HG03378 (cell line): Measurements from ENCODE around the gene PTTG1IP.

Experiments used
- ATAC-seq: cut with Tn5 transposase; IDR thresholded peaks from one replicate; pipeline ENCODE4 v1.9.1; 2021; ENCODE audit warnings: mild to moderate bottlenecking, moderate library complexity; ENCODE audit not compliant: unreplicated experiment

Gene PTTG1IP

DNA sequence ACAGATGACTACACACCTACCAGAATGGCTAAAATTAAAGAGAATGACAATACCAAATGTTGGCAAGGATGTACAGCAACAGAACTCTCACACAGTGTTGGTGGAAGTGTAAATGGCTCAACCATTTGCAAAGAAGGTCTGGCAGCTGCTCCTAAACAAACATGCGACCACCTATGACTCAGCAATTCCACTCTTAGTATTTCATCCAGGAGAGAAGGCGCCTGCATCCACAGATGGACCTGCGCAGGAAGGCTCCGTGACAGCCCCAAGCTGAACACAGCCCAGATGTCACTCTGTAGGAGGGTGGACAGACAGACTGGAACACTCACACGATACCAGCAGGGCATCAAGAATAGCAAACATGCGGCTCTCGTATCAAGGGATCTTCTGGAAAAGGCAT lies 6.7 kb downstream of the PTTG1IP start:
- no peak for ATAC-seq

DNA sequence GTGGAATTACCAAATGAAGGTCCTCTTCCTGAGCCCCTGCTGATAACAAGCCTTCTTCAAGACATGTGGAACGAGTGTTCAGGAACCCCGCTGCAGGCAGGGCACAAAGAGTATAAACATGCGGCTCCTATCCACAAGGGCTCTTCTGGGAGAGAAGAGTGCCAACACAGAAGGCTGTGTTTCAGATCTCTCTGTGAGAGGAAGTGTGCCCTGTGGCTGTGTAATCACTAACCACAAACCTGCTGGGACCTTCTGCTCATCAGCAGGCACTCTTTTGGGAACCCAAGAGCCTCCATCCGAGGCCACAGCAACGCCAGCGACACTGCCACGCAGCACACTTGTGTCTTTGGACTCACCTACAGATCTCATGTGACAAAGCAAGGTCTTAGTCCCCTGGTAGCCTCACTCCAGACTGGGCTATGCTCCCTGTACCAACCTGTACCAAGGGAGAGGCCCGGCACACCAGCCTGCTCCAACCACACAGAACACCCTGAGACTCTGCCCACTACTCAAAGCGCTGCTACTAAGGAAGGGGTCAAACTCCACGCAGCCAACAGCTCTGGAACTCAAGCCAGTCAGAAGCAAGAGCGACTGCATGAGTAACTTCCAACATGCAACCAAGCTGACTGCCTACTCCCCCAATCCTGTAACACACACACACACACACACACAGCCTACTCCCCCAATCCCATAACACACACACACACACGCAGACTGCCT lies 7.8 kb downstream of the PTTG1IP start:
- ATAC-seq: no peak

DNA sequence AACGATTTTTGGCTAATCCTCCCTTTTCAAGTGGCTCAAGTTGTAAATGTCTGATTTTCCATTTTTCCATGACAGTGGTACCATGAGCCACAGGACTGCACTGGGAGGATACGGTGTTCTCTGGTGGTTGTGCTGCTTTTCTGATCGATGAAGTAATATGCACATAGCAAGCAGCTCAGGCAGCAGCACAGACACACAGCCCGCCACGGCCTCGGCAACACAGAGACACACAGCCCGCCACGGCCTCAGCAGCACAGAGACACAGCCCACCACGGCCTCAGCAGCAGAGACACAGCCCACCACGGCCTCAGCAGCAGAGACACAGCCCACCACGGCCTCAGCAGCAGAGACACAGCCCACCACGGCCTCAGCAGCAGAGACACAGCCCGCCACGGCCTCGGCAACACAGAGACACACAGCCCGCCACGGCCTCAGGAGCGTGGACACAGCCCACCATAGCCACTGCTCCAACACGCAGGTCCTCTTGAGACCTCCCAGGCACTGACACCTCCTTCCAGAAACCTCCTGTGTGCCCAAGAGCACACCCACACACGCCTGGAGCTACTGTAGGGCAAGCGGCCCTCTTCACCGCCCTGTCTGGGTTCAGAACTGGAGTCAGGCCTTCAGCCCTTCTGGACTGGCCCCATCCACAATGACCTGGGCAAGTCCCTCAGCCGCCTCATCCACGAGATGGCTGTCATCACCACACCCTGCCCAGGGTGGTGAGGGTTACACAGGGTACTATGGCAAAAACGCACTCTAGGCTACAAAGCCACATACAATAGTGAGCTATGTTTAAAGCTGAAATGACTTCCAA lies 10.4 kb downstream of the PTTG1IP start:
- no peak for ATAC-seq

DNA sequence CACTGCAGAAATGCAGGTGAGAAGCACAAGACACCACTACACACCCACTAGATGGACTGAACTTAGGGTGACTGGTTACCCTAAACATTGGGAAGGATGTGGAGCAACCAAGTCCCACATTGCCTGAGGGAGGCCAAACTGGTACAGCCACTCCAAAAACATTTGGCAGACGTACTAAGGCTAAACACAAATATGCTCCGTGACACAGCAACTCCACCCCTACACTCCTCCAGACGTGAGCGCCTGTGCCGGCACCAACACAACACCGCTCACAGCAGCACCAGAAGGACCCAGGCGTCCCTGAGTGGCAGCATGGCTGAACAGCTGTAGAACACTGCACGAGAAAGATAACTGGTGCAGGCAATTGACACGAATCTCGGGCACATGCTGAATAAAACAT lies 14.7 kb downstream of the PTTG1IP start:
- no peak for ATAC-seq

DNA sequence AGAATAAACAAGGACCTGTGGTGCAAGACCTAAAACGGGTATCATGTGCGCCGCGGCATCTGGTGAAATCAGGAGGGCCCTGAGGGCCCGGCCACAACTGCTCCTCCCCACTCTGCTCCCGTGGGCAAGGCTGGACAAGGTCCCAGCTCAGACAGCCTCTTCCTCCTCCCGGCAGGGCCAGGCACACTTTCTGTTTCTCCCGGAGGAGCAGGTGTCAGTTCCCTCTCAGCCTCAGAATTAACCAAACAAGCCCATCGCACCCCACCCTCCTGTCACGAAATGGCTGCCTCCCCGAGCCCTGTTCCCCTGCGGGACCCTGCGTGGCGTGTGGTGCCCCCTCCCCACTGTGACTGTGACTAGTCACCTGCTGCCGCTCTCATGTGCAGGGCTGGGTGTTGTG lies 15.2 kb downstream of the PTTG1IP start:
- ATAC-seq: no peak

DNA sequence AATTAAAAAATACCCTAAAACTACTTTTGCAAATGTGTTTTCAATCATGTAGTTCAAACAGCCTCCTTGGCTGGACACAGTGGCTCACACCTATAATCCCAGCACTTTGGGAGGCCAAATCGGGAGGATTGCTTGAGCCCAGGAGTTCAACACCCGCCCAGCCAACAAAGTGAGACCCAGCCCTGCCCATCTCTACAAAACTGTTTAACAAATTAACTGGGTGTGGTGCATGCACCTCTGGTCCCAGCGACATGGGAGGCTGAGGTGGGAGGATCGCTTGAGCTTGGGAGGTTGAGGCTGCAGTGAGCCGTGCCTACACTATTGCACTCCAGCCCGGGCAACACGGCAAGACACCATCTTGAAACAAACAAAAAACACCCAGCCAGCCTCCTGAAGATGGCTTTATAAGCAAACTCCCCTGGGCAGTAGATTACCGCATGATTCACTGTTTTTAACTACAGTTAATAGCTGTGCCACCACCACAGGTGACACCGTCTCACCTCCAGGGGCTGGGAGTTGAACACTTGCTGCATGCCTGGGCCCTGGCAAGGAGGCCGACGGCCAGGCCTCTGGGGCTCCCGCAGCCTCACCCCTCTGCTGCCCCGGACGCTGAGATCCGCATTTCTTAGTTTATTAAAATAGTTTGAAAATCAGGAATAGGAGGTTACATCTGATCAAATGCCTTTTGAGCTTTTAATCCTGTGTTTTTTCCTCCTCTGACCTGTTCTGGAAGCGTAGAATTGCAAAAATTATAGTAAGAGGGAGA lies 16.2 kb downstream of the PTTG1IP start:
- ATAC-seq: no peak

DNA sequence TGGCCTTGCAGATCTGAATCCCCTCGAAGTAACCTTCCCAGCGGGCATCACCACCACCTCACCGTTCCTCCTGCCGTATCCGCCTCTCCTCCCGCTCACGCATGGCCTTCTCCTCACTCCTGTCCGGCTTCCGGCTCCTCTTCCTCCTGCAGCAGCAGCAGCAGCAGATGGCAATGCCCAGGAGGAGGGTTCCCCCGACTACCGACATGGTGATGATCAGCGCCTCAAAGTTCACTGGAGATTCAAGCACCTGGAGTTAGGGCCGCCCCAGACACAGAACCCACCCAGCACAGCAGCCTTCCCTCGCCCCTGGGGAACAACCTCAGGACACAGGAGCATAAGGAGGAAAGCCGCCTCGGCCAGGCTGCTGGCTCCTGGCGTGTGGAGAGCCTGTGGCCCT lies 17.4 kb downstream of the PTTG1IP start:
- no peak for ATAC-seq

DNA sequence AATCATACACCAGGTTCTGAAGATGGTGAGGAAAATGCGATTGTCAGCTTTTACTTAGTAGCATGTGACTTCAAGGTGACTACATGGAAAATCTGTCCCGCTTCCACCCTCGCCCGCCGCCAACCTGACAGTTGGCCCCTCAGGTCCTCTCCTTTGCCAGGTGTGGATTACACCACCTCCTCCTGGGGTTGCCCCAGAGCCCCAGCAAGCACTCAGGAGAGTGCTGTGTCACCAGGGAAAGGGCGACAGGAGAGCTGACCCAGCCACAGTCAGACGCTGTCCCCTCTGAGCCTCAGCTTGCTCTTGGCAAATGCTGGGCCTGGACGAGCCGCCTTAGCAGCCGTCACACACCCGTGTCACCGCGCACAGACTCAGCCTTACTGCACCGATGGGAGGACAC lies 17.9 kb downstream of the PTTG1IP start:
- ATAC-seq: no peak

DNA sequence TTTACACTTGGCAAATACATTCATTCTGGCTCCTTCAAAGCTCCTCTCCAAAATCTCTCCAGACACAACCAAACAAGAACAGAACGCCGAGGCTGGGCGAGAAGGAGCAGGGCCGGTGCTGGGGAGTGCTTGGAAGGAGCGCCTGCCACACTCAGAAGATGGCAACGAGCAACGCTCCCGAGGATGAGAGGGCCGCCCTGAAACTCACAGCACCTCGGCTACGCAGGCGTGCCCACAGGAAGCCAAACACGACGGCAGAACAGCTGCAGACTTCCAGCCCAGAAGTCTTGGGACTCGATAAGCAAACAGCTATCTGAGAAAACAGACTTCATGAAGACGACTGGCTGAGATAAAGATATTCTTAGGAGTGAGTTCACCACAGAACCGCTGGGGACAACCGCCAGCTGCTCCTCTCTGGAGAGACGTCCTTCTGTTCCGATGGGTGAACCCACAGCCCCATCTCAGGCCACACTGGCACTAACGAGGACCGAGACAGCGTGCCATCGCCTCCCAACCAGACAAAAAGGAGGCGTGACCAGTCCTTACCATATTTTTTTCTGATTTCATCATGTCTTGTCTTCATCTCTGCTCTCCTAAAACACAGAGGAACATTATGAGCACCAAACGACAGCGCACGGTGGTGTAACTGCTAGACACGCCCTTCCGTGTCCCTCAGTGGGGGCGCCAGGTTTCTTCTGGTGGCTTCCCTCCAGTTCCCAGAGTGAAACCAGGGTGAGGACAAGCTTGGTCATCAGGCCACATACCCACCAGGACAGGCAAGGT lies 18.6 kb downstream of the PTTG1IP start:
- ATAC-seq: no peak

DNA sequence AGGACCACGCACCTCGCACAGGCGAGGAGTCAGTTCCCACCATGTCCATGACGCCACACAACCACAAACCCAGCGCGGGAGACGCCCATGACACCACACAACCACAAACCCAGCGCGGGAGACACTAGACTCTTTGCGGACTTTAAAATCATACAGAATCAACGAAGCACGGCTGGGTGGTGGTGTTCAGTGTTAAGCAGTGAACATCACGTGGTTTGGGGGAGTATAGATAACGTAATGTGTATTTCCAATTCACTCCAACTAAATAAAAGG lies 19.2 kb downstream of the PTTG1IP start:
- no peak for ATAC-seq

DNA sequence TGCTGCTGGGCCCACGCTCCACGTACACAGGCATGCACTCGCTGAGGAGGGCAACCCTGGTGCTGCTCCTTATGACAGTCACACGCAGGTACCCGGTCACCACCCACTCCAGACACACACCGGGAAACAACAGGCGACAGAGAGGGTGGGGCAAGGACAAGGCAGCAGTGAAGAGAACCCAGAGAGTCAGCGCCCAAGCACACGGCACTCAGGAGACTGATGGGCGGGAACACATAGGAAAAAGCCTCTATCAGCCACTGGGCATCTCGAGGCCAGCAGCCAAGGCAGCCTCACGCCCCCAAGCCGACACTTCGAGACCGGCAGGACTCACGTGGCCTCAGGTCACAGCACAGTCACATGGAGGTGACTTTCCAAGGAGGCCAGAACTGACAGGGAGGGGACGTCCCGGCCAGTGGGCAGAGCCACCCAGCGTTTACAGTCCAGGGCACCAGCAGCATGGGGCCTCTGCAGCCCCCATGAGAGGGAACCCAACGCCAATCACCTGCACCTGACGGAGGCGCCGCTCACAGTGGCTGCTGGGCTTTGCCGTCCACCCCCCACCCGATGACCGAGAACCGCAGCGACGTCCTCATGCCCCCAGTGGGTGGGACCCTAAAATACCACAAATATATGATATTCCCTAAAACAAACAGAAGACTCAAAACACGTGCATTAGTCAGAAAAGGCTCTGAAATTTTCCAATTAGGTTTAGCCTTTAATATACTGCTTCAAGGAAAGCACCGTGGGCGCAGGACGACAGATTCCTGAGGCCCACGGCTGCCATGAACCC lies 19.7 kb downstream of the PTTG1IP start:
- ATAC-seq: no peak

DNA sequence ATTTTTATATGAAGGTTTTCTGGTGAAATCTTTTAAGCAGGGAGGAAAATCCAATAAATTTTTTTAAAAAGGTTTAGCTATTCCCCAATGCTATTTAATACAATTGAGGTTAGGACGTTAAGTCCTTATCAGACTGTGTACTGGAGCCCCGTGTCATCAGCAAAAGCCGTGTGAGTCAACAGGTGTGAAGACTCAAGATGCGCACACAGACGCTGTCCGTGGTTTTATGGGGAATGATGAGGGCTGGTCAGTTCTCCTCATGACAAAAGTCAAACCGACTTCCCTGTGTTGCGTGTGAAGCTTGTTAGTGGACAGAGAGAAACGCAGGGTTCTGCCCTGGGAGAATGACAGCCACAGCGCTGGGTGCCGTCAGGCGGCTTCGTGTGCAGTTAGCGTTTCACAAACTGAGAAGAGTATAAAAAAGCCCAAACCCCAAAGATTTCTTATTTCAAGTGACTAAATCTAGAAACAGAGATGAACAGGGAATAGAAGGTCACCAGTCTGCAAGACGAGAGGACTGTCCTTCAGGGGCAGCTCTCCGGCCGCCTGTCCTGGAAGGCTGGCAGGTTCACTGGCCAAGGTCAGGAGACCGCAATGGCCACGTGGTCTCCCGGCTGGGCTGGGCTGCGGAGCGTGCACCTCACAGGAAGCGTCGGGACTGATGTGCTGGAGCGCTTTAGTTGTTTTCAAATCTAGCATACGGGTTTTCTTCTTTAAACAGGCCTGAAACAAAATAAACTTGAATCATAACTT lies 22.4 kb downstream of the PTTG1IP start:
- ATAC-seq: no peak

DNA sequence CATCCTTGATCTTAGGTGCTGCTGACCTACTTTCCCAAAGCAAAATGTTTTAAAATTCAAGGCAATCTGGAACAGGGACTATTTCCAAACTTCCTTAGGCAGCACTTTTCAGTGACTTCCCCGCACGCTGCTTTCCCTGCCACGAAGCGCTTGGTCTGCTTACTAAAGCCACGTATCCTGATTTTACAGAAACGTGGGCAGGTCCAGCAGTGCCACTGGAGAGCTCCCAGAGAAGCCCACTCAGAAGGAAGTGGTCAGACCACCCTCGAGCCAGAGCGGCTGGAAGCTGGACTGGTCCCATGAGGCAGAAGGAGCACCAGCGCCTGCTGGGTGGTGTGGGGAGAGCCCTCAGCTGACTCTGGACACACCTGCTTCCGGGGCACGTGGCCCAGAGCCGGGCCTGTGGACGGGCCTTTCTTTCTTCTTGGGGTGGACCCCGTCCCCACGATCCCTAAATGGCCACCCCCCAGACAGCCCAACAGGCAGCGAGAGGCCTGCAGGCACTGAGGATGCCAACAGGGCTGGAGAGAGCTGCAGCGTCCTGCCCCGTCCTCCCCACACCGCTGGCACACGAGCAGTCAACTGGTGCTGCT lies 23.2 kb downstream of the PTTG1IP start:
- no peak for ATAC-seq

DNA sequence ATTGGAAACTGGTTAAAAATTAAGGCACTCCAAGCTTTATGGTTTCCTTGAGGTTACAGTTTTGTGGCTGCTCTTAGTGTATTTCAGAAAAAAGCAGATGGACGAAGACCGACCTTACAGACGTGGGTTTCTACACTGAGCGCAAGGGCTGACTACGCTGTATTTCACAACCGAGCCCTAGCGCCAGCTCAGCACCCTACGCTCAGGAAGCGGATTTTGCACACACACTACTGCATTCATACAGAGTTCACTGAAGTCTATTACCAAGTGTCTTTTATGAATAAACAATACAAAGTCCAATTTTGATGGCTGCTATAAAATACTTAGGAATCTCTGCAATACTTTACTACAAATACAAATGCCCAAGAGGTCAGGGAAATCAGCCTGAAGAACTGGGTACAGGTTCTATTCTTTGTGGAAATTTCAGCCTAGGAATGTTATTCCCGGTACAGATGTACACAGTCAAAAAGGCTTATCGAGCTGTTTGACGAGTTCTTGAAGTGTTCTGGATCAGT lies 23.8 kb downstream of the PTTG1IP start:
- ATAC-seq: no peak

DNA sequence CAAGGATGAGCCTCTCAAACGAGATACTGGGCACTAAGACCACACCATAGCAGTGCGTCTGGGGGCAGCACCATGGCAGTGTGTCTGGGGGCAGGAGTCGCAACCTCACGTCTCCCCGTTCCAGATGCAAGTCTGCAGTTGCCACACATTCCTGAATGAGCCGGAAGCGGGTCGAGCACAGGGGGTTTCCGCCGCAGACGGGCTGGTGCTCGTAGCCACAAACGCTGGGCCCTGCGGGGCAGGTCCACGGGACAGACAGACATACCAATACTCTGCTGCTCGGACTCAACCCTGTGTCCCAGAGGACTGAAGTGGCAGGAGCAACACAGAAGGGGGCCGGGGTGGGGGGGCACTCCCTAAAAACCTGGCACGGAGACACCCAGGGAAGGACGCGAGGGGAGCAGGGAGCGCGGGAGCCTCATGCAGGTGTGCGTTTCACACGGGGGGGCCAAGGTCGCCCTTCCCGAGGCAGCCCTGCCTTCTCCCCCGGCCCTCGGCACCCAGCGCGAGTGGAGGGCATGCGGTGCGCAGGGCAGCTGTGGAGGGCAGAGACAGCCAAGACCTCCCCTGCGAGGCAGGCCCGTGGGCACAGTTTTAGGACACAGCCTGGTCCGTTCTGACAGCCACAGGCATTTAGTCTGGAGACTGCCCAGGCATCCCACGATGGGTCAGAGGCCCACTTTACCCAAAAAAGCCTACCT lies 24.5 kb downstream of the PTTG1IP start:
- no peak for ATAC-seq

DNA sequence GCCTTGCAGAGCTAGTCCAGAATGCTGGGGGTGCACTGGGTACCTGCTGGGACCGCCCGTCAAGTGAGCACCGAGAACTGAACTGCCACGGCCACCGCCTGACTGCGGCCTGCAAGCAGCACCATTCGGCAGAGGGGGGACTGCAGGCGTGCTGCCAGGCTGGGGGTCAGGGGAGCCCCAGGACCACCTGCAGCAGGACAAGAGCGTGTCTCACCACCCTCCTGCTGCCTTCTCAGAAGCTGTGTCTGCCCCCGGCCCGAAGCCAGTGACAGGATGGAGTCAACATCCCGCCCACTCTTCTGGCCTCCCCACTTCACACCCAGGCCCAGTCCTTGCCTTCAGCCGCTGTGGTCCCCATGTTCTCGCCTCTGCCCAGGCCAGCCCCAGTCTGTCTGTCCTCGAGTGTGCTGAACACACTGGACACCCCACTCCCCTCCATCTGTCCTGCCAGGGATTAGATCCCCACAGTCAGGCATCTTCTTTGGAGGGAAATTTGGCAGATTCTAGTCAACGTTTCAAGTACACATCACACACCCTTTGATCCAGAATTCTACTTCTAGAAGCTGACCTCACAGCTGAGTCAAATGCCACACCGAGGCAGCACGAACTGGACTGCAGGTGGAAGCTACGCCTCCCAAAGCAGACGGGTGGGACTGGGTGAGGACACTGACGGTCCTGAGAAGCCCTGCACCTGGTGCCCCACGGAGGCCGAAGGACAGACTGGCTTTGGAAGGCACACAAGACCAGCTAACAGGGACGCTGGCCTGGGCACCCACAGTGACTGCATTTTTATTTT lies 26.0 kb downstream of the PTTG1IP start:
- no peak for ATAC-seq

DNA sequence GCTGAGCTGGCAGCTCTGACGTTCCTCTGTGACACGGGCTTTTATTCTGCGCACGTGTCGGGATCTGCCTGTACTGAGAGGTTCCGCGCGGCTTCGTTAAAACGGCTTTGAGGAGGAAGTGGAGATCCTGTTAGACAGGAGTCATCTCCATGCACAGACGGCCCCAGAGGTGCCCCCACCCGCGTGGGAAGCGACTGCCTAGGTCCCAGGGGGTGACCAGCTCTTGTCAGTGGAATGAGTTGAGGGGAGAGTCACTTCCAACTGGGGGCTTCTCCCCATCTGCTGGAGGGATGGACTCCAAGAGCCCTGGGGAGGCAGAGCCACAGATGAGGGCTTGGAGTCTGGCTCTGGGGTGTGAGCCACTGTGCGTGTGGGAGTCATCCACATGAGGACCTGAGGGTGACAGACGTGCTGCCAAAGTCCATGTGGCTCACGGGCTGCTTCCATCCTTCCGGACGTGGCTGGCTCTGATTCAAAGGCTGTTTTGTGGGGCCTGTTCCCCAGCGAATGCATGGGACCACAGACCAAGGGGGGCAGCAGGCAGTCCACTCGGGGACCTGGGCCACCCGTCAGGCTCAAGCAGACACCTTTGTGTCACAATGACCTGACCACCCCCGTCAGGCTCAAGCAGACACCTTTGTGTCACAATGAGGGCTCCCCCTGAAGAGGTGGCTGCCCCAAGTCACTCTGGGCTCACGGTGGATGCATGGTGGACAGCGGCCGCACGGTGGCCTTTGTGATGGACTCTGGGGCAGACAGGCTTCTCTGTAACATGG lies 26.8 kb downstream of the PTTG1IP start:
- no peak for ATAC-seq
